HL-60 (cell line): ENCODE data around the gene JPH3.

Experiments
- POLR2AphosphoS5 ChIP-seq: IDR thresholded peaks from 2 replicates; pipeline ENCODE4 v1.6.1; 2012; ENCODE audit warnings: low read depth
- SPI1 ChIP-seq: IDR thresholded peaks from 2 replicates; pipeline ENCODE4 v1.6.1; 2012; ENCODE audit warnings: low read depth, mild to moderate bottlenecking, borderline replicate concordance
- TF ChIP-seq, protein P1 (sequence below): IDR thresholded peaks from one replicate; pipeline ENCODE4 v1.5.1; 2011; ENCODE audit warnings: low read length, control low read depth, inconsistent platforms; ENCODE audit not compliant: insufficient read depth

DNA sequence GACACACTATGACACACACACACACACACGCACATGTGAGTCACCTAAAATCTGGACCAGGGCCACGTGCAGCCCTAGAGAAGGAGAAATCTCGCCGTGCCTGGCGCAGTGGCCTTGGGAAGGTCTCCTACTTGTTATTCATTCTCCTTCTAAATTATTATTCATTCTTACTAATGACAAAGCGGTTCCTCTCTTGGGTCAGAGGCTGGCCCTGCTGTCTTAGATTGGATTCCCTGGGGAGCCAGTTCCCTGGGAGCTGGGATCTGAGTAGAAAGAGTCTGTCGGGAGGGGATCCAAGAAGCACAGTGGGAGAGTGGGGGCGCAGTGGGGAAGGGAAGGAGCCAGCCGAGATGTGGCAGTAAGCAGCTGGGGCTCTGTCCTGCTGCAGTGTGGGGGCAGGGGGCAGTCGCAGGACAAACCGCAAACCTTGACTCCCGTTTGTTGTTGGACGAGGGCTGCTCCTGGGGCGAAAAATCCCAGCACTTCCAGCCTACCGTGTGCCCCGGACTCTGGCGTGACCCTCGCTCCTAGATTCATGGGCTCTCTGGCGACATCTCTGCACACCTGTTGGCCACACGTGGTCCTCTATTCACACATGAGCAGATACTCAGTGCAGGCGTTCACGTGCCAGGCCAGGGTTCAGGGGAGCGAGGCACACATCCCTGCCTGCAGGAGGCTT, 18.7 kb upstream of the JPH3 start:
- TF ChIP-seq, protein P1, sequence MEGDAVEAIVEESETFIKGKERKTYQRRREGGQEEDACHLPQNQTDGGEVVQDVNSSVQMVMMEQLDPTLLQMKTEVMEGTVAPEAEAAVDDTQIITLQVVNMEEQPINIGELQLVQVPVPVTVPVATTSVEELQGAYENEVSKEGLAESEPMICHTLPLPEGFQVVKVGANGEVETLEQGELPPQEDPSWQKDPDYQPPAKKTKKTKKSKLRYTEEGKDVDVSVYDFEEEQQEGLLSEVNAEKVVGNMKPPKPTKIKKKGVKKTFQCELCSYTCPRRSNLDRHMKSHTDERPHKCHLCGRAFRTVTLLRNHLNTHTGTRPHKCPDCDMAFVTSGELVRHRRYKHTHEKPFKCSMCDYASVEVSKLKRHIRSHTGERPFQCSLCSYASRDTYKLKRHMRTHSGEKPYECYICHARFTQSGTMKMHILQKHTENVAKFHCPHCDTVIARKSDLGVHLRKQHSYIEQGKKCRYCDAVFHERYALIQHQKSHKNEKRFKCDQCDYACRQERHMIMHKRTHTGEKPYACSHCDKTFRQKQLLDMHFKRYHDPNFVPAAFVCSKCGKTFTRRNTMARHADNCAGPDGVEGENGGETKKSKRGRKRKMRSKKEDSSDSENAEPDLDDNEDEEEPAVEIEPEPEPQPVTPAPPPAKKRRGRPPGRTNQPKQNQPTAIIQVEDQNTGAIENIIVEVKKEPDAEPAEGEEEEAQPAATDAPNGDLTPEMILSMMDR = no peak
- TF ChIP-seq POLR2AphosphoS5 (no peak), SPI1 (no peak)
